Effector memory CD4-positive, alpha-beta T cell (primary cell): ENCODE measurements around the gene AKAP13.

Experiments used
- DNase-seq, 3 donors: peaks; one replicate each; pipeline ENCODE4 v3.0.0-alpha.2; 2020
- H3K27ac ChIP-seq: 2 replicates; pipeline ENCODE4 v1.7.0; 2013; ENCODE audit warnings: mild to moderate bottlenecking, low read length, moderate library complexity; ENCODE audit not compliant: insufficient read depth, poor library complexity, severe bottlenecking
- H3K27me3 ChIP-seq: replicated peaks from 2 replicates; pipeline ENCODE4 v1.7.0; 2013; ENCODE audit warnings: mild to moderate bottlenecking, low read length; ENCODE audit not compliant: insufficient read depth, control insufficient read depth, poor library complexity, severe bottlenecking
- H3K36me3 ChIP-seq: 2 replicates; pipeline ENCODE4 v1.7.0; 2013; ENCODE audit warnings: mild to moderate bottlenecking, low read length, moderate library complexity; ENCODE audit not compliant: control insufficient read depth, insufficient read depth
- H3K4me1 ChIP-seq: 2 replicates; pipeline ENCODE4 v1.7.0; 2013; ENCODE audit warnings: low read length, mild to moderate bottlenecking; ENCODE audit not compliant: control insufficient read depth, insufficient read depth, poor library complexity, severe bottlenecking
- H3K4me3 ChIP-seq: 2 replicates; pipeline ENCODE4 v1.7.0; 2013; ENCODE audit warnings: low read length, low read depth, mild to moderate bottlenecking; ENCODE audit not compliant: insufficient read depth, poor library complexity, severe bottlenecking
- H3K9me3 ChIP-seq: 2 replicates; pipeline ENCODE4 v1.7.0; 2013; ENCODE audit warnings: mild to moderate bottlenecking, low read length, moderate library complexity; ENCODE audit not compliant: control insufficient read depth

Gene AKAP13

GRCh38 chr15:85398822-85399221 is 18.4 kb downstream of the AKAP13 start:
- no peaks in the 10 kb centered on the region for H3K9me3 ChIP-seq
- H3K36me3 ChIP-seq = no peaks in the 10 kb centered on the region
- DNase-seq = no peak
- H3K4me1 ChIP-seq = peaks cover 9% of the 10 kb centered on the region
- H3K27ac ChIP-seq = no peak overlapping the region
- H3K4me3 ChIP-seq = no peak overlapping the region
- no peaks in the 10 kb centered on the region for H3K27me3 ChIP-seq

- DNase-seq = no peak
- Histone ChIP-seq H3K36me3 (no peaks in the 10 kb centered on the region), H3K27ac (no peak overlapping the region), H3K4me3 (no peak overlapping the region), H3K4me1 (peaks cover 9% of the 10 kb centered on the region), H3K9me3 (no peaks in the 10 kb centered on the region), H3K27me3 (no peaks in the 10 kb centered on the region)
Observed at GRCh38 chr15:85399627-85400026, 19.2 kb downstream of the AKAP13 start.

- H3K4me3 ChIP-seq = no peak overlapping the region
- H3K27me3 ChIP-seq = no peaks in the 10 kb centered on the region
- DNase-seq = no peak
- no peak overlapping the region for H3K27ac ChIP-seq
- H3K4me1 ChIP-seq = peaks cover 9% of the 10 kb centered on the region
- no peaks in the 10 kb centered on the region for H3K9me3 ChIP-seq
- no peaks in the 10 kb centered on the region for H3K36me3 ChIP-seq
Observed at GRCh38 chr15:85400606-85401005, 20.2 kb downstream of the AKAP13 start.

GRCh38 chr15:85401108-85401774 is 20.8 kb downstream of the AKAP13 start:
- H3K36me3 ChIP-seq = no peaks in the 10 kb centered on the region
- no peaks in the 10 kb centered on the region for H3K9me3 ChIP-seq
- no peak overlapping the region for H3K27ac ChIP-seq
- H3K4me3 ChIP-seq = no peak overlapping the region
- peaks cover 9% of the 10 kb centered on the region for H3K4me1 ChIP-seq
- DNase-seq = no peak
- no peaks in the 10 kb centered on the region for H3K27me3 ChIP-seq

- DNase-seq = no peak
- peaks cover 11% of the 10 kb centered on the region for H3K4me1 ChIP-seq
Observed at GRCh38 chr15:85402195-85402881, 21.9 kb downstream of the AKAP13 start.

GRCh38 chr15:85403745-85404144 is 23.3 kb downstream of the AKAP13 start:
- no peak for DNase-seq
- Histone ChIP-seq H3K36me3 (no peaks in the 10 kb centered on the region), H3K4me1 (peaks cover 20% of the 10 kb centered on the region), H3K4me3 (no peak overlapping the region), H3K27ac (no peak overlapping the region), H3K27me3 (no peaks in the 10 kb centered on the region), H3K9me3 (no peaks in the 10 kb centered on the region)

More at GRCh38 chr15:85402195-85402881, 21.9 kb downstream of the AKAP13 start:
- no peaks in the 10 kb centered on the region for H3K9me3 ChIP-seq
- no peak overlapping the region for H3K4me3 ChIP-seq
- no peaks in the 10 kb centered on the region for H3K27me3 ChIP-seq
- no peak overlapping the region for H3K27ac ChIP-seq
- H3K36me3 ChIP-seq = no peaks in the 10 kb centered on the region

- Histone ChIP-seq H3K4me1 (peaks cover 20% of the 10 kb centered on the region), H3K27me3 (no peaks in the 10 kb centered on the region), H3K9me3 (no peaks in the 10 kb centered on the region), H3K36me3 (no peaks in the 10 kb centered on the region), H3K4me3 (no peak overlapping the region), H3K27ac (no peak overlapping the region)
- no peak for DNase-seq
Observed at GRCh38 chr15:85404176-85404917, 23.9 kb downstream of the AKAP13 start.

- no peaks in the 10 kb centered on the region for H3K9me3 ChIP-seq
- H3K27me3 ChIP-seq = no peaks in the 10 kb centered on the region
- H3K4me3 ChIP-seq = no peak overlapping the region
- no peak overlapping the region for H3K27ac ChIP-seq
- no peaks in the 10 kb centered on the region for H3K36me3 ChIP-seq
- H3K4me1 ChIP-seq = peaks cover 17% of the 10 kb centered on the region
- DNase-seq = no peak
Observed at GRCh38 chr15:85404918-85405866, 24.8 kb downstream of the AKAP13 start.

- H3K27ac ChIP-seq = no peak overlapping the region
Observed at GRCh38 chr15:85406916-85407315, 26.5 kb downstream of the AKAP13 start.

More at GRCh38 chr15:85406916-85407315, 26.5 kb downstream of the AKAP13 start:
- no peak overlapping the region for H3K4me3 ChIP-seq
- H3K36me3 ChIP-seq = no peaks in the 10 kb centered on the region
- no peaks in the 10 kb centered on the region for H3K27me3 ChIP-seq
- peaks cover 14% of the 10 kb centered on the region for H3K4me1 ChIP-seq
- no peak for DNase-seq
- no peaks in the 10 kb centered on the region for H3K9me3 ChIP-seq
